H1 (cell line): ENCODE results near the gene FAM174B. TPM values are rescaled to one million over a fixed set of nuclear protein-coding genes. Genes with fewer than 3 reads are reported as not detected.

Source experiments
- CTCF ChIA-PET: fragments of 300-600 bp; sonication (Branson Sonifier 250); formaldehyde crosslinking; loops from one replicate; lab custom pipeline; 2021; ENCODE audit not compliant: partially characterized antibody; lab: Charles Lee
- POLR2A ChIA-PET: fragments of 300-600 bp; sonication (Branson Sonifier 250); formaldehyde crosslinking; loops from one replicate; lab custom pipeline; 2021; ENCODE audit warnings: inconsistent platforms; ENCODE audit not compliant: partially characterized antibody; lab: Charles Lee
- DNase-seq, 2 experiments: peaks; one replicate each; pipeline versions ENCODE4 v3.0.0 to v3.0.0-alpha.2; 2010 to 2022; ENCODE audit warnings: low spot score in 2 of 2, low read depth in 1 of 2, mixed read lengths in 1 of 2
- FAIRE-seq: peaks from 2 replicates; lab custom pipeline; 2011; peaks lifted over from hg19 to GRCh38; lab: Jason Lieb, UNC
- H2AFZ ChIP-seq: 2 replicates; pipeline ENCODE4 v1.8.1; 2012; ENCODE audit warnings: low read length, inconsistent platforms
- H2AK5ac ChIP-seq: 2 replicates; pipeline ENCODE4 v1.6.1; 2013; ENCODE audit warnings: low read depth, low read length
- H2BK120ac ChIP-seq: replicated peaks from 2 replicates; pipeline ENCODE3; 2013; ENCODE audit warnings: low read depth, low read length, inconsistent platforms
- H2BK12ac ChIP-seq: 2 replicates; pipeline ENCODE4 v1.6.1; 2013; ENCODE audit warnings: low read depth, low read length
- H2BK15ac ChIP-seq: 2 replicates; pipeline ENCODE4 v1.6.1; 2013; ENCODE audit warnings: low read length
- H2BK20ac ChIP-seq: 2 replicates; pipeline ENCODE4 v1.6.1; 2013; ENCODE audit warnings: low read length
- H2BK5ac ChIP-seq: 2 replicates; pipeline ENCODE4 v1.6.1; 2013; ENCODE audit warnings: low read depth, low read length
- H3K14ac ChIP-seq: 2 replicates; pipeline ENCODE4 v1.6.1; 2013; ENCODE audit warnings: inconsistent platforms; ENCODE audit not compliant: insufficient read length
- H3K18ac ChIP-seq: 2 replicates; pipeline ENCODE4 v1.6.1; 2013; ENCODE audit warnings: low read length; ENCODE audit errors: extremely low read depth
- H3K23ac ChIP-seq: 2 replicates; pipeline ENCODE4 v1.6.1; 2013; ENCODE audit warnings: inconsistent platforms; ENCODE audit not compliant: insufficient read length
- H3K23me2 ChIP-seq: 2 replicates; pipeline ENCODE4 v1.6.1; 2013; ENCODE audit warnings: low read depth, low read length
- H3K27ac ChIP-seq: 2 replicates; pipeline ENCODE4 v1.6.1; 2011; ENCODE audit warnings: low read depth, low read length, inconsistent platforms
- H3K27me3 ChIP-seq, 4 experiments: replicated peaks in 1 of 4; 1 replicate in 1 of 4; 2 replicates in 3 of 4; pipeline versions ENCODE4 v1.6.1 to v1.8.1; 2011 to 2013; ENCODE audit warnings: low read length in 3 of 4, mild to moderate bottlenecking in 3 of 4, inconsistent platforms in 2 of 4, mixed read lengths in 2 of 4, moderate library complexity in 1 of 4; ENCODE audit not compliant: control insufficient read depth in 3 of 4, insufficient read depth in 3 of 4; ENCODE audit errors: extremely low read depth in 1 of 4
- H3K36me3 ChIP-seq, 4 experiments: 2 replicates each; pipeline versions ENCODE4 v1.6.1 to v1.8.1; 2011 to 2013; ENCODE audit warnings: mild to moderate bottlenecking in 4 of 4, low read length in 3 of 4, moderate library complexity in 2 of 4, control low read depth in 1 of 4, inconsistent platforms in 1 of 4; ENCODE audit not compliant: insufficient read depth in 4 of 4, control insufficient read depth in 2 of 4
- H3K4ac ChIP-seq: replicated peaks from 2 replicates; pipeline ENCODE3; 2013; ENCODE audit warnings: low read length, low read depth, mixed read lengths, inconsistent platforms; ENCODE audit not compliant: insufficient read length
- H3K4me1 ChIP-seq, 4 experiments: replicated peaks in 1 of 4; 1 replicate in 1 of 4; 2 replicates in 3 of 4; pipeline versions ENCODE4 v1.6.1 to v1.8.1; 2011 to 2013; ENCODE audit warnings: low read length in 3 of 4, inconsistent platforms in 2 of 4, mixed read lengths in 1 of 4; ENCODE audit not compliant: insufficient read depth in 4 of 4, control insufficient read depth in 3 of 4
- H3K4me2 ChIP-seq, 2 experiments: 2 replicates each; pipeline versions ENCODE4 v1.6.1 to v1.8.1; 2011 to 2013; ENCODE audit warnings: low read depth in 2 of 2, low read length in 2 of 2, control low read depth in 1 of 2, inconsistent platforms in 1 of 2, mild to moderate bottlenecking in 1 of 2; ENCODE audit not compliant: insufficient read depth in 1 of 2
- H3K4me3 ChIP-seq, 4 experiments: fragments of 200-600, 300-600 bp in 1 of 4; sonication (generic), shearing (Covaris generic), sonication (Bioruptor Twin) in 1 of 4; 2 replicates each; pipeline versions ENCODE4 v1.5.1 to v1.8.1; 2011 to 2016; ENCODE audit warnings: low read length in 4 of 4, low read depth in 3 of 4, control low read depth in 2 of 4, inconsistent platforms in 2 of 4, mild to moderate bottlenecking in 2 of 4, mixed read lengths in 1 of 4, moderate library complexity in 1 of 4; ENCODE audit not compliant: insufficient read depth in 2 of 4; ENCODE audit errors: extremely low read depth in 1 of 4
- H3K56ac ChIP-seq: replicated peaks from 2 replicates; pipeline ENCODE3; 2013; ENCODE audit warnings: low read depth, mild to moderate bottlenecking, mixed read lengths, low read length, inconsistent platforms; ENCODE audit not compliant: insufficient read length
- H3K79me1 ChIP-seq: 2 replicates; pipeline ENCODE4 v1.6.1; 2013; ENCODE audit warnings: low read depth, low read length, control low read depth
- H3K79me2 ChIP-seq, 2 experiments: 2 replicates each; pipeline versions ENCODE4 v1.6.1 to v1.8.1; 2012 to 2013; ENCODE audit warnings: low read length in 2 of 2, mild to moderate bottlenecking in 2 of 2, inconsistent platforms in 1 of 2; ENCODE audit not compliant: insufficient read depth in 2 of 2, control insufficient read depth in 1 of 2
- H3K9ac ChIP-seq, 4 experiments: replicated peaks in 1 of 4; 1 replicate in 1 of 4; 2 replicates in 3 of 4; pipeline versions ENCODE4 v1.6.1 to v1.8.1; 2011 to 2013; ENCODE audit warnings: low read depth in 3 of 4, low read length in 3 of 4, control low read depth in 2 of 4, mild to moderate bottlenecking in 2 of 4, moderate library complexity in 2 of 4, inconsistent platforms in 1 of 4; ENCODE audit errors: extremely low read depth in 1 of 4
- H3K9me3 ChIP-seq, 2 experiments: 2 replicates each; pipeline versions ENCODE4 v1.6.1 to v1.8.1; 2012 to 2013; ENCODE audit warnings: mild to moderate bottlenecking in 2 of 2, moderate library complexity in 2 of 2, control low read depth in 1 of 2, inconsistent platforms in 1 of 2, low read depth in 1 of 2, low read length in 1 of 2, mixed read lengths in 1 of 2; ENCODE audit not compliant: insufficient read depth in 2 of 2
- H4K20me1 ChIP-seq, 2 experiments: replicated peaks in 1 of 2; 2 replicates each; pipeline versions ENCODE3 to v1.8.1; 2011 to 2013; ENCODE audit warnings: inconsistent platforms in 2 of 2, low read length in 2 of 2, mild to moderate bottlenecking in 1 of 2; ENCODE audit not compliant: insufficient read depth in 2 of 2, control insufficient read depth in 1 of 2
- H4K5ac ChIP-seq: 2 replicates; pipeline ENCODE4 v1.6.1; 2013; ENCODE audit warnings: low read length, low read depth, mixed read lengths, inconsistent platforms; ENCODE audit not compliant: insufficient read length
- H4K8ac ChIP-seq: 2 replicates; pipeline ENCODE4 v1.8.0; 2013; ENCODE audit warnings: mild to moderate bottlenecking, moderate library complexity, low read length, inconsistent platforms; ENCODE audit not compliant: insufficient read depth; ENCODE audit errors: extremely low read depth
- H4K91ac ChIP-seq: replicated peaks from 2 replicates; pipeline ENCODE3; 2013; ENCODE audit warnings: low read length, mixed read lengths, inconsistent platforms; ENCODE audit not compliant: insufficient read length
- ASH2L ChIP-seq: fragments of 200-600, 300-600 bp; sonication (generic); IDR thresholded peaks from one replicate; pipeline ENCODE4 v1.7.1; 2017; ENCODE audit warnings: low read length
- CBX5 ChIP-seq: fragments of 300-800, 300-1000 bp; sonication (generic); IDR thresholded peaks from 2 replicates; pipeline ENCODE4 v1.7.1; 2016; ENCODE audit warnings: antibody characterized with exemption, low read length, low read depth
- CREB1 ChIP-seq: IDR thresholded peaks from 2 replicates; pipeline ENCODE4 v1.6.1; 2012; ENCODE audit warnings: inconsistent platforms
- JUN ChIP-seq: IDR thresholded peaks from 2 replicates; pipeline ENCODE4 v1.6.1; 2011; ENCODE audit warnings: low read depth, mild to moderate bottlenecking, improper control_type of control experiment, low read length
- NANOG ChIP-seq: IDR thresholded peaks from 2 replicates; pipeline ENCODE4 v1.6.1; 2011; ENCODE audit warnings: low read length, low read depth, mild to moderate bottlenecking, inconsistent platforms; ENCODE audit not compliant: insufficient read depth, poor library complexity, severe bottlenecking
- POLR2A ChIP-seq, 2 experiments: IDR thresholded peaks; 1 replicate in 1 of 2; 2 replicates in 1 of 2; pipeline ENCODE4 v1.6.1; 2011; ENCODE audit warnings: low read depth in 2 of 2, low read length in 2 of 2, mild to moderate bottlenecking in 2 of 2; ENCODE audit errors: control extremely low read depth in 1 of 2
- SIN3A ChIP-seq, 2 experiments: IDR thresholded peaks in 1 of 2; conservative IDR thresholded peaks in 1 of 2; 2 replicates each; pipeline ENCODE4 v1.6.1; 2011 to 2012; ENCODE audit warnings: low read length in 2 of 2, improper control_type of control experiment in 1 of 2, low read depth in 1 of 2, mild to moderate bottlenecking in 1 of 2
- SIRT6 ChIP-seq: IDR thresholded peaks from one replicate; pipeline ENCODE4 v1.7.1; 2012; ENCODE audit warnings: low read length, inconsistent platforms
- SUZ12 ChIP-seq: fragments of 200-600 bp; sonication (generic); IDR thresholded peaks from 2 replicates; pipeline ENCODE4 v1.6.1; 2012; ENCODE audit warnings: mild to moderate bottlenecking, inconsistent platforms, low read length, moderate library complexity, mixed read lengths
- WGBS, 2 experiments: shearing (Covaris generic) in 1 of 2; methylation state at CpG; one replicate each; pipeline versions ENCODE4 v1.1.6 to v1.1.7; 2013 to 2015; ENCODE audit warnings: low lambda C conversion rate in 2 of 2, mixed read lengths in 2 of 2, inconsistent platforms in 1 of 2, low coverage in 1 of 2, missing lambda C conversion rate in 1 of 2; ENCODE audit not compliant: insufficient replicate concordance in 2 of 2, insufficient coverage in 1 of 2, insufficient read length in 1 of 2; ENCODE audit errors: extremely low coverage in 1 of 2, missing lambda C conversion rate in 1 of 2; 5-methylcytosine and 5-hydroxymethylcytosine counted together
- polyA plus RNA-seq, 7 experiments: library from polyadenylated mRNA; depleted of rRNA in 3 of 7; stranded (reverse) in 5 of 7; unstranded in 2 of 7; fragments of >200 nt in 5 of 7; fragments of 200-250 nt in 2 of 7; gene quantifications; 1 replicate in 5 of 7; 2 replicates in 1 of 7; 4 replicates in 1 of 7; pipeline versions ENCODE4 v1.2.1 to v1.2.3, GENCODE V29; 2011 to 2013; ENCODE audit warnings: missing spikeins in 2 of 7, mixed read lengths in 2 of 7
- total RNA-seq: library from RNA; stranded (reverse); fragmentation: NEBNext Ultra II Directional; extraction: Animal tissue kit (Norgen Biotek cat#: 25700); gene quantifications from 2 replicates; pipeline ENCODE4 v1.2.1, GENCODE V29; 2021
- TF ChIP-seq, protein P1 (sequence below): IDR thresholded peaks from 2 replicates; pipeline ENCODE4 v1.6.1; 2012; ENCODE audit warnings: inconsistent platforms
- TF ChIP-seq, protein P2 (sequence below): IDR thresholded peaks from 2 replicates; pipeline ENCODE4 v1.6.1; 2012; ENCODE audit warnings: inconsistent platforms

FAM174B gene
- total and polyA plus RNA-seq, 2 of the 8 experiments (the other 6 are each of a cell fraction or from before 2014, with no cell fraction given) = 9.3 to 35.2 TPM

DNA sequence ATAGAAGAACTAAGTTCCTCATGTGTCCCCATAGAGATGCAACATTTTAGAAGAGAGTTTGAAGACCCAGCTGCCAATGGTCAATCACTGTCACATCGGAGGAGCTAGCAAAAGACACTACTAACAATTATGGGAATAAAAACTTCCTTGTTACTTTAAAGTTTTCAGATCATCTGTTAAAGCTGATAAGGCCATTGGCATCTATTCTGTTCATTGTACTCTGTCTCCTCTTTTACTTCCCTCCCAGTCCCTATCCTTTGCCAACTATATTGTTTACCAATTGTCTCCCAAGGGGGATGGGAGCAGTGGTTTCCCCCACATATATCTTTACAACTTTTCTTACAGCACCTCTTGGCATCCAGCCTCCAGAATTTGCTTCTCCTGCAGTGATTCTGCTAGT, 81.0 kb downstream of the FAM174B start:
- Histone ChIP-seq H3K79me2 (no peaks in the 10 kb centered on the region), H3K4ac (no peak overlapping the region), H2BK12ac (no peak overlapping the region), H3K27me3 (no peaks in the 10 kb centered on the region), H2BK120ac (no peak overlapping the region), H3K4me3 (no peak overlapping the region), H3K14ac (no peak overlapping the region), H3K18ac (no peak overlapping the region), H3K4me2 (no peak overlapping the region), H4K91ac (no peak overlapping the region), H2BK5ac (no peak overlapping the region), H4K8ac (no peak overlapping the region), H2AFZ (no peak overlapping the region), H4K20me1 (no peaks in the 10 kb centered on the region), H3K27ac (no peak overlapping the region), H4K5ac (no peak overlapping the region), H3K56ac (no peak overlapping the region), H3K23me2 (no peaks in the 10 kb centered on the region), H3K4me1 (no peaks in the 10 kb centered on the region), H3K36me3 (no peaks in the 10 kb centered on the region), H3K79me1 (no peaks in the 10 kb centered on the region), H2BK15ac (no peak overlapping the region), H2BK20ac (no peak overlapping the region)
- WGBS, 2 experiments = 81% methylated on average over 1 of the region's 1 CpG; no CpG with 5 or more reads in 1 of the 2 experiments
- no peak for FAIRE-seq
- CTCF ChIA-PET = interaction anchor here (1.1 kb wide), 1 partner anchor 11 kb away, joined by 3 read pairs; no protein-coding TSS in a partner anchor
- TF ChIP-seq JUN (no peak), POLR2A (IDR thresholded peaks at IDR 0.05; ENCODE audit: control extremely low read depth in 1 of 2, low read depth in 2 of 2, low read length in 2 of 2) (no peak), SIRT6 (no peak), SUZ12 (no peak), ASH2L (no peak), CBX5 (no peak), CREB1 (no peak), NANOG (no peak), SIN3A (conservative IDR thresholded peaks at IDR 0.05 in 1 of 2, IDR thresholded peaks at IDR 0.05 in 1 of 2; ENCODE audit: low read depth in 1 of 2, low read length in 2 of 2) (no peak)
- TF ChIP-seq, protein P1, sequence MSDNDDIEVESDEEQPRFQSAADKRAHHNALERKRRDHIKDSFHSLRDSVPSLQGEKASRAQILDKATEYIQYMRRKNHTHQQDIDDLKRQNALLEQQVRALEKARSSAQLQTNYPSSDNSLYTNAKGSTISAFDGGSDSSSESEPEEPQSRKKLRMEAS = no peak
- TF ChIP-seq, protein P2, sequence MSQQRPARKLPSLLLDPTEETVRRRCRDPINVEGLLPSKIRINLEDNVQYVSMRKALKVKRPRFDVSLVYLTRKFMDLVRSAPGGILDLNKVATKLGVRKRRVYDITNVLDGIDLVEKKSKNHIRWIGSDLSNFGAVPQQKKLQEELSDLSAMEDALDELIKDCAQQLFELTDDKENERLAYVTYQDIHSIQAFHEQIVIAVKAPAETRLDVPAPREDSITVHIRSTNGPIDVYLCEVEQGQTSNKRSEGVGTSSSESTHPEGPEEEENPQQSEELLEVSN = no peak
- TF ChIP-seq, all 59 proteins: peak for 0
- POLR2A ChIA-PET = interaction anchor here (1.1 kb wide), 1 partner anchor 17 kb away, joined by 3 read pairs; no protein-coding TSS in a partner anchor
- no peak overlapping the region for H2AK5ac ChIP-seq
- H3K9ac ChIP-seq = no peak overlapping the region
- no peak for DNase-seq
- no peak overlapping the region for H3K23ac ChIP-seq
- no peaks in the 10 kb centered on the region; a peak in 1 of 4 replicates for H3K9me3 ChIP-seq
